ENCODE measurements around the gene USF2. TPM values are rescaled to one million over a fixed set of nuclear protein-coding genes. Genes with fewer than 3 reads are reported as not detected.

USF2 gene
- total RNA-seq, 1 donor from 2014 or later, result 137 TPM

GRCh38 chr19:35296644-35297514, 28.1 kb downstream of the USF2 start:
- no peak for TF ChIP-seq CTCF (IDR thresholded peaks at IDR 0.05; ENCODE audit: unreplicated experiment)
- Mint-ChIP-seq H3K4me3 (no peak overlapping the region), H3K27ac (no peak overlapping the region), H3K36me3 (no peaks in the 10 kb centered on the region), H3K27me3 (ENCODE audit: low read depth) (no peaks in the 10 kb centered on the region), H3K4me1 (peaks cover 25% of the 10 kb centered on the region), H3K9me3 (no peaks in the 10 kb centered on the region)
- no peak for DNase-seq (ENCODE audit: low spot score in 2 of 2, unreplicated experiment in 2 of 2)

- peaks cover 25% of the 10 kb centered on the region for H3K4me1 Mint-ChIP-seq
- no peak overlapping the region for H3K4me3 Mint-ChIP-seq
- DNase-seq (ENCODE audit: low spot score in 2 of 2, unreplicated experiment in 2 of 2), result no peak
- H3K27ac Mint-ChIP-seq, result no peak overlapping the region
- H3K27me3 Mint-ChIP-seq (ENCODE audit: low read depth), result no peaks in the 10 kb centered on the region
- H3K9me3 Mint-ChIP-seq, result no peaks in the 10 kb centered on the region
- TF ChIP-seq CTCF (IDR thresholded peaks at IDR 0.05; ENCODE audit: unreplicated experiment), result no peak
- H3K36me3 Mint-ChIP-seq, result no peaks in the 10 kb centered on the region
These were observed 28.7 kb downstream of the USF2 start for GRCh38 chr19:35297515-35297848.

GRCh38 chr19:35297922-35298321, 29.2 kb downstream of the USF2 start:
- no peak for TF ChIP-seq CTCF (IDR thresholded peaks at IDR 0.05; ENCODE audit: unreplicated experiment)
- DNase-seq (ENCODE audit: low spot score in 2 of 2, unreplicated experiment in 2 of 2), result no peak
- Mint-ChIP-seq H3K4me3 (no peak overlapping the region), H3K27me3 (ENCODE audit: low read depth) (no peaks in the 10 kb centered on the region), H3K4me1 (peaks cover 21% of the 10 kb centered on the region), H3K9me3 (no peaks in the 10 kb centered on the region), H3K27ac (no peak overlapping the region), H3K36me3 (no peaks in the 10 kb centered on the region)

DNA sequence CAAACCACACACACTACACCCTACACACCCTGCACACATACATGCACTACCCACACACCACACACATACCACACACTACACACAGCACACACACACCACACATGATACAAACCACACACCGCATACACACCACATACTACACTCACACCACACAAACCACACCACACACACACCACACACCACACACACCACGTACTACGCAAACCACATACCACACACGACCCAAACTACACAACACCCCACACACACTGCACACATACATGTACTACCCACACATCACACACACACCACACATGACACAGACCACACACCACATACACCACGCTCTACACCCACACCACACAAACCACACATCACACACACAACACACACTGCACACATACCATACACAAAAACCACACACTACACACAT, 29.8 kb downstream of the USF2 start:
- H3K27ac Mint-ChIP-seq, result no peak overlapping the region
- no peak overlapping the region for H3K4me3 Mint-ChIP-seq
- TF ChIP-seq CTCF (IDR thresholded peaks at IDR 0.05; ENCODE audit: unreplicated experiment), result no peak
- peaks cover 15% of the 10 kb centered on the region for H3K4me1 Mint-ChIP-seq
- no peaks in the 10 kb centered on the region for H3K9me3 Mint-ChIP-seq
- H3K36me3 Mint-ChIP-seq, result no peaks in the 10 kb centered on the region
- no peaks in the 10 kb centered on the region for H3K27me3 Mint-ChIP-seq (ENCODE audit: low read depth)
- no peak for DNase-seq (ENCODE audit: low spot score in 2 of 2, unreplicated experiment in 2 of 2)

DNA sequence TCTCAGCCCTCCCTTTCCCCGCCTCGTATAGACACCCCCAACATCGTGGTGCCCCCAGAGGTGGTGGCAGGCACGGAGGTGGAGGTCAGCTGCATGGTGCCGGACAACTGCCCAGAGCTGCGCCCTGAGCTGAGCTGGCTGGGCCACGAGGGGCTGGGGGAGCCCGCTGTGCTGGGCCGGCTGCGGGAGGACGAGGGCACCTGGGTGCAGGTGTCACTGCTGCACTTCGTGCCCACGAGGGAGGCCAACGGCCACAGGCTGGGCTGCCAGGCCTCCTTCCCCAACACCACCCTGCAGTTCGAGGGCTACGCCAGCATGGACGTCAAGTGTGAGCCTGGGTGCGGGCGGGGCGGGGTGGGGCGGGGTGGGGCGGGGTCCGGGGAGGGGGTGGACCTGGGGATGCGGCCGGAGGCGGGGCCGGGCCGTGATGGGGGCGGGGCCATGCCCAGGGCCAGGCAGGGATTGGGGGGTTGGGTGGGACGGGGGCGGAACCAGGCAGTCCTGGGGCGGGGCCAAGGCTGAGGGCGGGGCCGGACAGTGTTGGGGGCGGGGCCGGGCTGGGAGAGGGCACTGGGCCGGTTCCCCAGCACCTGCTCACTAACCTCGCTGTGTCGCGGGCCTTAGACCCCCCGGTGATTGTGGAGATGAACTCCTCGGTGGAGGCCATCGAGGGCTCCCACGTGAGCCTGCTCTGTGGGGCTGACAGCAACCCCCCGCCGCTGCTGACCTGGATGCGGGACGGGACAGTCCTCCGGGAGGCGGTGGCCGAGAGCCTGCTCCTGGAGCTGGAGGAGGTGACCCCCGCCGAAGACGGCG, 31.0 kb downstream of the USF2 start:
- Mint-ChIP-seq H3K4me1 (peaks cover 6% of the 10 kb centered on the region), H3K27me3 (ENCODE audit: low read depth) (no peaks in the 10 kb centered on the region), H3K9me3 (no peaks in the 10 kb centered on the region), H3K27ac (no peak overlapping the region), H3K36me3 (no peaks in the 10 kb centered on the region), H3K4me3 (no peak overlapping the region)
- no peak for DNase-seq (ENCODE audit: low spot score in 2 of 2, unreplicated experiment in 2 of 2)
- no peak for TF ChIP-seq CTCF (IDR thresholded peaks at IDR 0.05; ENCODE audit: unreplicated experiment)

All from mesothelial cell of epicardium (in vitro differentiated cells).